K562 (cell line): ENCODE results near the gene KCTD1. TPM values are rescaled to one million over a fixed set of nuclear protein-coding genes. Genes with fewer than 3 reads are reported as not detected.

Experiments used
- ATAC-seq: fragments of 200-7000 bp; cut with Tn5 transposase; 3 replicates; pipeline ENCODE4 v1.9.1; 2020; ENCODE audit warnings: moderate library complexity
- BruUV-seq: library from RNA; stranded (reverse); fragments of 400-500 nt; replicated peaks from 2 replicates; lab custom pipeline; 2021; lab: Mats Ljungman, UMichigan
- CTCF ChIA-PET: fragments of 300-600 bp; formaldehyde crosslinking; extraction: SDS; loops from one replicate; lab custom pipeline; 2021; ENCODE audit warnings: low intra/inter-chr PET ratio; lab: Yijun Ruan, JAX
- POLR2A ChIA-PET: fragments of 300-600, 350-650 bp; sonication (Branson Sonifier 250); formaldehyde crosslinking; extraction: SDS; loops from one replicate; lab custom pipeline; 2021; ENCODE audit warnings: antibody characterized with exemption, inconsistent platforms; lab: Yijun Ruan, JAX
- DNase-seq, 4 experiments: peaks; one replicate each; pipeline versions ENCODE4 v3.0.0 to v3.0.0-alpha.2; 2011 to 2018; ENCODE audit warnings: low spot score in 3 of 4, mixed read lengths in 3 of 4; ENCODE audit errors: extremely low read depth in 1 of 4
- FAIRE-seq: peaks from 2 replicates; lab custom pipeline; 2011; peaks lifted over from hg19 to GRCh38; lab: Jason Lieb, UNC
- H2AFZ ChIP-seq: 2 replicates; pipeline ENCODE4 v1.6.0; 2011; ENCODE audit warnings: low read depth, low read length, control low read depth, inconsistent platforms
- H3K27ac ChIP-seq: fragments of 200-600 bp; 3 replicates; pipeline ENCODE4 v1.8.0; 2011; ENCODE audit warnings: low read depth, mild to moderate bottlenecking, control low read depth, inconsistent platforms, low read length, moderate library complexity, mixed read lengths; ENCODE audit errors: extremely low read depth
- H3K27me3 ChIP-seq, 2 experiments: fragments of 300-600 bp in 1 of 2; 2 replicates in 1 of 2; 3 replicates in 1 of 2; pipeline versions ENCODE4 v1.6.0 to v1.8.0; 2011; ENCODE audit warnings: inconsistent platforms in 2 of 2, low read length in 2 of 2, mild to moderate bottlenecking in 1 of 2, mixed read lengths in 1 of 2, moderate library complexity in 1 of 2; ENCODE audit not compliant: control insufficient read depth in 2 of 2, insufficient read depth in 2 of 2
- H3K36me3 ChIP-seq: fragments of 300-600 bp; 3 replicates; pipeline ENCODE4 v1.8.0; 2011; ENCODE audit warnings: mild to moderate bottlenecking, low read length, inconsistent platforms; ENCODE audit not compliant: control insufficient read depth, insufficient read depth
- H3K4me1 ChIP-seq, 2 experiments: fragments of 200-600 bp in 1 of 2; replicated peaks in 1 of 2; 2 replicates in 1 of 2; 3 replicates in 1 of 2; pipeline versions ENCODE4 v1.5.1 to v1.8.0; 2011; ENCODE audit warnings: inconsistent platforms in 2 of 2, low read length in 2 of 2, mild to moderate bottlenecking in 1 of 2, mixed read lengths in 1 of 2, moderate library complexity in 1 of 2; ENCODE audit not compliant: control insufficient read depth in 2 of 2, insufficient read depth in 2 of 2
- H3K4me2 ChIP-seq: 2 replicates; pipeline ENCODE4 v1.6.1; 2011; ENCODE audit warnings: low read length, control low read depth, inconsistent platforms, mixed read lengths; ENCODE audit not compliant: insufficient read depth
- H3K4me3 ChIP-seq: fragments of 200-600 bp; sonication (generic), shearing (Covaris generic); 2 replicates; pipeline ENCODE4 v1.5.1; 2016; ENCODE audit warnings: control low read depth, inconsistent platforms
- H3K79me2 ChIP-seq: fragments of 200-600 bp; 3 replicates; pipeline ENCODE4 v1.8.0; 2011; ENCODE audit warnings: low read length, inconsistent platforms; ENCODE audit not compliant: control insufficient read depth, insufficient read depth
- H3K9ac ChIP-seq, 2 experiments: 2 replicates each; pipeline versions ENCODE4 v1.6.0 to v1.6.1; 2011; ENCODE audit warnings: low read depth in 2 of 2, low read length in 2 of 2, control low read depth in 1 of 2, inconsistent platforms in 1 of 2, mild to moderate bottlenecking in 1 of 2, mixed read lengths in 1 of 2; ENCODE audit not compliant: insufficient read depth in 1 of 2
- H3K9me1 ChIP-seq: one replicate; pipeline ENCODE4 v1.6.0; 2011; ENCODE audit warnings: inconsistent platforms, mild to moderate bottlenecking, low read length, moderate library complexity; ENCODE audit not compliant: control insufficient read depth, insufficient read depth
- H3K9me3 ChIP-seq: replicated peaks from 2 replicates; pipeline ENCODE4 v1.5.1; 2011; ENCODE audit warnings: low read depth, low read length, inconsistent platforms; ENCODE audit not compliant: control insufficient read depth, insufficient read depth
- H4K20me1 ChIP-seq: replicated peaks from 2 replicates; pipeline ENCODE4 v1.6.1; 2011; ENCODE audit warnings: low read length, inconsistent platforms, mixed read lengths; ENCODE audit not compliant: control insufficient read depth, insufficient read depth
- ATF3 ChIP-seq, 2 experiments: fragments of 450-650 bp in 1 of 2; sonication (generic) in 1 of 2; formaldehyde crosslinking in 1 of 2; IDR thresholded peaks in 1 of 2; conservative IDR thresholded peaks in 1 of 2; 2 replicates each; pipeline versions ENCODE4 v1.6.1 to v1.8.1; 2016 to 2023; ENCODE audit warnings: mild to moderate bottlenecking in 2 of 2, moderate library complexity in 2 of 2, inconsistent platforms in 1 of 2, missing genetic modification reagents in 1 of 2
- C11orf30 ChIP-seq: fragments of 450-650 bp; IDR thresholded peaks from 2 replicates; pipeline ENCODE4 v1.6.1; 2016; ENCODE audit warnings: low read depth, mild to moderate bottlenecking
- E4F1 ChIP-seq: fragments of 250-450 bp; sonication (Bioruptor Pico); IDR thresholded peaks from 2 replicates; pipeline ENCODE4 v1.5.0; 2021; ENCODE audit warnings: mild to moderate bottlenecking, borderline replicate concordance
- FUS ChIP-seq: fragments of 200-400 bp; formaldehyde crosslinking; optimal IDR thresholded peaks from 2 replicates; pipeline ENCODE3; 2017; ENCODE audit warnings: low read depth, low read length
- HBP1 ChIP-seq: fragments of 450-650 bp; formaldehyde crosslinking; IDR thresholded peaks from 2 replicates; pipeline ENCODE4 v1.4.0; 2022; ENCODE audit warnings: missing genetic modification characterization
- HDAC8 ChIP-seq: fragments of 450-650 bp; IDR thresholded peaks from 2 replicates; pipeline ENCODE4 v1.6.1; 2016; ENCODE audit warnings: mild to moderate bottlenecking, missing genetic modification characterization, moderate library complexity, missing compliant biosample characterization
- HLTF ChIP-seq: fragments of 450-650 bp; IDR thresholded peaks from 2 replicates; pipeline ENCODE4 v1.6.1; 2016
- ILK ChIP-seq: fragments of 450-650 bp; IDR thresholded peaks from 2 replicates; pipeline ENCODE4 v1.6.1; 2016; ENCODE audit warnings: missing genetic modification characterization, low read depth, mild to moderate bottlenecking, missing compliant biosample characterization, moderate library complexity, borderline replicate concordance
- MTF1 ChIP-seq: fragments of 250-450 bp; sonication (Bioruptor Pico); IDR thresholded peaks from 2 replicates; pipeline ENCODE4 v1.9.0; 2021; ENCODE audit warnings: moderate library complexity, mild to moderate bottlenecking, inconsistent platforms, borderline replicate concordance
- SIN3B ChIP-seq: fragments of 450-650 bp; IDR thresholded peaks from 2 replicates; pipeline ENCODE4 v1.6.1; 2017; ENCODE audit warnings: low read depth, mild to moderate bottlenecking, moderate library complexity
- SREBF1 ChIP-seq: fragments of 150-350 bp; IDR thresholded peaks from 2 replicates; pipeline ENCODE4 v1.6.1; 2014; ENCODE audit warnings: antibody characterized with exemption, low read depth, low read length, borderline replicate concordance
- SRF ChIP-seq, 2 experiments: fragments of 250-450, 450-650 bp in 1 of 2; sonication (Bioruptor Pico) in 1 of 2; sonication (generic) in 1 of 2; formaldehyde crosslinking; IDR thresholded peaks; 2 replicates each; pipeline versions ENCODE4 v1.5.0 to v1.5.1; 2020 to 2022; ENCODE audit warnings: mild to moderate bottlenecking in 1 of 2, missing genetic modification reagents in 1 of 2
- TEAD2 ChIP-seq: fragments of 450-650 bp; IDR thresholded peaks from 2 replicates; pipeline ENCODE4 v1.6.1; 2016; ENCODE audit warnings: missing genetic modification characterization, control low read depth, missing compliant biosample characterization
- THRAP3 ChIP-seq: fragments of 450-650 bp; IDR thresholded peaks from 2 replicates; pipeline ENCODE4 v1.6.1; 2016; ENCODE audit warnings: mild to moderate bottlenecking, inconsistent platforms, borderline replicate concordance
- ZNF561 ChIP-seq: fragments of 450-650 bp; formaldehyde crosslinking; conservative IDR thresholded peaks from 2 replicates; pipeline ENCODE4 v1.4.0; 2020; ENCODE audit warnings: mild to moderate bottlenecking, moderate library complexity
- ZNF644 ChIP-seq: fragments of 200-800 bp; sonication (Bioruptor generic); IDR thresholded peaks from 2 replicates; pipeline ENCODE4 v1.6.1; 2016; ENCODE audit warnings: low read depth, missing genetic modification characterization, missing compliant biosample characterization
- ZNF780A ChIP-seq: fragments of 250-450 bp; sonication (Bioruptor Pico); IDR thresholded peaks from 2 replicates; pipeline ENCODE4 v1.5.0; 2021; ENCODE audit warnings: mild to moderate bottlenecking
- WGBS: fragments of 100-300 bp; shearing (Covaris generic); methylation state at CpG from one replicate; pipeline ENCODE4 v1.1.6; 2016; ENCODE audit warnings: low coverage, mixed read lengths; ENCODE audit not compliant: insufficient coverage; ENCODE audit errors: missing lambda C conversion rate; 5-methylcytosine and 5-hydroxymethylcytosine counted together
- in situ Hi-C: fragments of 300-500 bp; cut with MboI; formaldehyde crosslinking; loops from 4 replicates; pipeline ENCODE4 v1.15.0; 2018; ENCODE audit warnings: inconsistent platforms, mixed read lengths
- intact Hi-C: fragments of 100-400 bp; cut with micrococcal nuclease; formaldehyde crosslinking; loops from 2 replicates; pipeline ENCODE4 v1.14.2; 2022
- polyA plus RNA-seq, 8 experiments: library from polyadenylated mRNA; depleted of rRNA in 4 of 8; stranded (reverse) in 5 of 8; unstranded in 3 of 8; fragments of >200 nt; fragmentation: Nextera tagmentation in 2 of 8; fragmentation: Illumina TruSeq in 1 of 8; extraction: Ambion mirVana in 2 of 8; extraction: Trizol in 1 of 8; gene quantifications; 2 replicates each; pipeline versions ENCODE4 v1.2.1 to v1.2.3, GENCODE V29; 2011 to 2014; ENCODE audit warnings: inconsistent platforms in 1 of 8, missing spikeins in 1 of 8
- total RNA-seq, 7 experiments: library from RNA; depleted of rRNA in 6 of 7; stranded (reverse); fragments of >200 nt in 6 of 7; fragmentation: Illumina TruSeq in 2 of 7; extraction: Trizol in 2 of 7; gene quantifications; 2 replicates each; pipeline versions ENCODE4 v1.2.1 to v1.2.3, GENCODE V29; 2011 to 2021; ENCODE audit warnings: low replicate concordance in 1 of 7

KCTD1 gene
- total and polyA plus RNA-seq, 9 of the 15 experiments (the other 6 are each of a cell fraction or from before 2014, with no cell fraction given), result not detected

GRCh38 chr18:26551695-26552081 lies 3.3 kb upstream of the KCTD1 start (continued):
- TF ChIP-seq MTF1 (CRISPR knock-in tag), result no peak
- no peak for TF ChIP-seq HDAC8 (tag)
- no peak for TF ChIP-seq ZNF780A (CRISPR knock-in tag)
- TF ChIP-seq C11orf30, result no peak
- no peak for TF ChIP-seq SIN3B
- no peak for TF ChIP-seq ILK
- TF ChIP-seq HLTF, result no peak
- no peak for TF ChIP-seq SREBF1
- no peak for TF ChIP-seq TEAD2 (tag)
- TF ChIP-seq ZNF644 (tag), result no peak
- no peak for TF ChIP-seq FUS

GRCh38 chr18:26550998-26551694 lies 2.8 kb upstream of the KCTD1 start:
- DNase-seq (no peak), ATAC-seq (no peak), FAIRE-seq (no peak)
- H3K9ac ChIP-seq, result no peak overlapping the region
- no peak overlapping the region for H3K4me3 ChIP-seq
- H3K9me1 ChIP-seq, result no peaks in the 10 kb centered on the region
- peaks cover 0 to 17% of the 10 kb centered on the region in 2 experiments; a peak in 2 of 5 replicates for H3K27me3 ChIP-seq
- no peak overlapping the region for H3K27ac ChIP-seq
- intact Hi-C loops (no loop called here), in situ Hi-C loops (no loop called here)
- CTCF ChIA-PET, result no interaction called here
- POLR2A ChIA-PET, result interaction anchor here (0.6 kb wide), 1 partner anchor 25 kb away, joined by 3 read pairs; no protein-coding TSS in a partner anchor
- no peaks in the 10 kb centered on the region for H3K9me3 ChIP-seq
- no peak overlapping the region for H2AFZ ChIP-seq
- H3K4me1 ChIP-seq, result peaks cover 0 to 24% of the 10 kb centered on the region in 2 experiments; a peak in 2 of 5 replicates
- no peaks in the 10 kb centered on the region for H4K20me1 ChIP-seq
- no peaks in the 10 kb centered on the region for H3K79me2 ChIP-seq
- no peak overlapping the region for H3K4me2 ChIP-seq
- H3K36me3 ChIP-seq, result no peaks in the 10 kb centered on the region
- 7% methylated on average over 28 of the region's 28 CpGs for WGBS
- BruUV-seq, result no TSS peak
- TF ChIP-seq HBP1 (no peak), E4F1 (CRISPR knock-in tag) (no peak), SRF (CRISPR knock-in tag; IDR thresholded peaks at IDR 0.05) (no peak), ZNF561 (CRISPR knock-in tag) (no peak), THRAP3 (no peak), ATF3 (IDR thresholded peaks at IDR 0.05) (no peak), ATF3 (CRISPR knock-in tag; conservative IDR thresholded peaks at IDR 0.05) (no peak)
